Measurements from ENCODE around the gene HYAL1.

The HYAL1 gene

DNA sequence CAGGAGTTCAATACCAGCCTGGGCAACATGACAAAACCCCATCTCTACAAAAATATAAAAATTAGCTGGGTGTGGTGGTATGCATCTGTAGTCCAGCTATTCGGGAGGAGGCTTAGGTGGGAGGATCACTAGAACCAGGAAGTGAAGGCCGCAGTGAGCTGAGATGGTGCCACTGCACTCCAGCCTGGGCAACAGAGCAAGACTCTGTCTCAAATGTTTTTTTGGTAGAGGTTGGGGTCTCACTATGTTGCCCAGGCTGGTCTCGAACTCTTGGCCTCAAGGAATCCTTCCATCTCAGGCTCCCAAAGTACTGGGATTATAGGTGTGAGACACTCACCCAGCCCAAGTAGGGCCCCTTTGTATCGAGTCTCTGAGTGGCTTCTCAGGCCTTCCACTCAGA is 9.3 kb downstream of the HYAL1 start:
- DNase-seq, result no peak
- Histone ChIP-seq H3K9me3 (ENCODE audit: control insufficient read depth, low read length) (no peaks in the 10 kb centered on the region), H3K4ac (ENCODE audit: low read depth in 1 of 2, low read length in 2 of 2) (no peak overlapping the region), H3K14ac (ENCODE audit: low read length in 2 of 2) (no peak overlapping the region), H3K36me3 (ENCODE audit: control insufficient read depth in 1 of 2, insufficient read depth in 2 of 2, low read depth in 1 of 2, low read length in 2 of 2) (peaks cover 20 to 28% of the 10 kb centered on the region in 2 experiments), H2AFZ (ENCODE audit: low read depth, low read length) (no peak overlapping the region), H3K23ac (ENCODE audit: low read length in 2 of 2) (no peak overlapping the region), H3K27me3 (ENCODE audit: control insufficient read depth in 1 of 2, insufficient read depth in 1 of 2, low read length in 2 of 2) (no peaks in the 10 kb centered on the region), H3K79me1 (replicated peaks; ENCODE audit: low read length, poor library complexity, severe bottlenecking) (peaks cover 27% of the 10 kb centered on the region), H3K9ac (ENCODE audit: low read length) (no peak overlapping the region), H4K8ac (ENCODE audit: low read length) (no peak overlapping the region), H3K4me3 (ENCODE audit: insufficient read depth in 1 of 2, low read depth in 1 of 2, low read length in 2 of 2) (no peak overlapping the region), H2BK120ac (ENCODE audit: low read depth, low read length) (no peak overlapping the region), H4K91ac (ENCODE audit: low read length) (no peak overlapping the region), H2BK15ac (ENCODE audit: low read depth, poor library complexity, severe bottlenecking) (no peak overlapping the region), H3K4me2 (ENCODE audit: low read length, poor library complexity, severe bottlenecking) (no peak overlapping the region), H2AK5ac (ENCODE audit: low read length, severe bottlenecking) (no peak overlapping the region), H3K18ac (ENCODE audit: low read depth in 1 of 2, low read length in 2 of 2) (no peak overlapping the region), H3K27ac (ENCODE audit: low read length, poor library complexity, severe bottlenecking) (no peak overlapping the region), H3K4me1 (ENCODE audit: control insufficient read depth, insufficient read depth, low read depth, low read length) (peaks cover 24% of the 10 kb centered on the region), H2BK5ac (ENCODE audit: low read depth, low read length, poor library complexity, severe bottlenecking) (no peak overlapping the region), H2BK12ac (ENCODE audit: low read length in 2 of 2) (no peak overlapping the region)
- WGBS, result 85% methylated on average over 4 of the region's 4 CpGs

GRCh38 chr3:50293079-50293801 is 10.1 kb downstream of the HYAL1 start:
- no peak overlapping the region for H3K4me2 ChIP-seq (ENCODE audit: low read length, poor library complexity, severe bottlenecking)
- H3K4me3 ChIP-seq (ENCODE audit: insufficient read depth in 1 of 2, low read depth in 1 of 2, low read length in 2 of 2), result peak overlapping the region in 1 of 2 experiments; percentile 97
- H2BK5ac ChIP-seq (ENCODE audit: low read depth, low read length, poor library complexity, severe bottlenecking), result no peak overlapping the region
- H4K91ac ChIP-seq (ENCODE audit: low read length), result no peak overlapping the region
- H2AFZ ChIP-seq (ENCODE audit: low read depth, low read length), result no peak overlapping the region
- H3K9ac ChIP-seq (ENCODE audit: low read length), result peak overlapping the region; percentile 88
- H3K27ac ChIP-seq (ENCODE audit: low read length, poor library complexity, severe bottlenecking), result no peak overlapping the region
- H3K9me3 ChIP-seq (ENCODE audit: control insufficient read depth, low read length), result no peaks in the 10 kb centered on the region
- H3K27me3 ChIP-seq (ENCODE audit: control insufficient read depth in 1 of 2, insufficient read depth in 1 of 2, low read length in 2 of 2), result no peaks in the 10 kb centered on the region
- DNase-seq, result no peak
- no peak overlapping the region for H2BK120ac ChIP-seq (ENCODE audit: low read depth, low read length)
- no peak overlapping the region for H3K14ac ChIP-seq (ENCODE audit: low read length in 2 of 2)
- H3K79me1 ChIP-seq (replicated peaks; ENCODE audit: low read length, poor library complexity, severe bottlenecking), result peaks cover 30% of the 10 kb centered on the region
- no peak overlapping the region for H2BK12ac ChIP-seq (ENCODE audit: low read length in 2 of 2)
- no peak overlapping the region for H3K4ac ChIP-seq (ENCODE audit: low read depth in 1 of 2, low read length in 2 of 2)
- H3K4me1 ChIP-seq (ENCODE audit: control insufficient read depth, insufficient read depth, low read depth, low read length), result peaks cover 19% of the 10 kb centered on the region
- no peak overlapping the region for H2BK15ac ChIP-seq (ENCODE audit: low read depth, poor library complexity, severe bottlenecking)
- H3K36me3 ChIP-seq (ENCODE audit: control insufficient read depth in 1 of 2, insufficient read depth in 2 of 2, low read depth in 1 of 2, low read length in 2 of 2), result peaks cover 28 to 36% of the 10 kb centered on the region in 2 experiments
- H2AK5ac ChIP-seq (ENCODE audit: low read length, severe bottlenecking), result no peak overlapping the region
- H3K18ac ChIP-seq (ENCODE audit: low read depth in 1 of 2, low read length in 2 of 2), result no peak overlapping the region
- H4K8ac ChIP-seq (ENCODE audit: low read length), result peak overlapping the region; percentile 25
- no peak overlapping the region for H3K23ac ChIP-seq (ENCODE audit: low read length in 2 of 2)
- WGBS, result 90% methylated on average over 12 of the region's 12 CpGs

- WGBS, result 3% methylated on average over 67 of the region's 67 CpGs
- peak within 1 kb of the TSS; percentile 93 to 97 for H3K4me3 ChIP-seq (ENCODE audit: insufficient read depth in 1 of 2, low read depth in 1 of 2, low read length in 2 of 2)
Observed at GRCh38 chr3:50292159-50293078, 11.0 kb downstream of the HYAL1 start, which contains the start of gene IFRD2. TSS of gene IFRD2 (minus strand) at chr3:50292429. CDS start at chr3:50292274, 155 bp downstream.

GRCh38 chr3:50290161-50290641 is 13.2 kb downstream of the HYAL1 start:
- Histone ChIP-seq H2BK5ac (ENCODE audit: low read depth, low read length, poor library complexity, severe bottlenecking) (no peak overlapping the region), H2AFZ (ENCODE audit: low read depth, low read length) (no peak overlapping the region), H2BK12ac (ENCODE audit: low read length in 2 of 2) (no peak overlapping the region), H3K4me2 (ENCODE audit: low read length, poor library complexity, severe bottlenecking) (no peak overlapping the region), H3K18ac (ENCODE audit: low read depth in 1 of 2, low read length in 2 of 2) (no peak overlapping the region), H3K4me3 (ENCODE audit: insufficient read depth in 1 of 2, low read depth in 1 of 2, low read length in 2 of 2) (no peak overlapping the region), H4K8ac (ENCODE audit: low read length) (no peak overlapping the region), H2BK15ac (ENCODE audit: low read depth, poor library complexity, severe bottlenecking) (no peak overlapping the region), H3K27me3 (ENCODE audit: control insufficient read depth in 1 of 2, insufficient read depth in 1 of 2, low read length in 2 of 2) (no peaks in the 10 kb centered on the region), H3K14ac (ENCODE audit: low read length in 2 of 2) (no peak overlapping the region), H3K27ac (ENCODE audit: low read length, poor library complexity, severe bottlenecking) (no peak overlapping the region), H3K4me1 (ENCODE audit: control insufficient read depth, insufficient read depth, low read depth, low read length) (peaks cover 17% of the 10 kb centered on the region), H2BK120ac (ENCODE audit: low read depth, low read length) (no peak overlapping the region), H3K36me3 (ENCODE audit: control insufficient read depth in 1 of 2, insufficient read depth in 2 of 2, low read depth in 1 of 2, low read length in 2 of 2) (peaks cover 45 to 48% of the 10 kb centered on the region in 2 experiments), H3K9me3 (ENCODE audit: control insufficient read depth, low read length) (no peaks in the 10 kb centered on the region), H3K23ac (ENCODE audit: low read length in 2 of 2) (no peak overlapping the region), H2AK5ac (ENCODE audit: low read length, severe bottlenecking) (no peak overlapping the region), H3K79me1 (replicated peaks; ENCODE audit: low read length, poor library complexity, severe bottlenecking) (peaks cover 25% of the 10 kb centered on the region), H3K9ac (ENCODE audit: low read length) (no peak overlapping the region), H3K4ac (ENCODE audit: low read depth in 1 of 2, low read length in 2 of 2) (no peak overlapping the region), H4K91ac (ENCODE audit: low read length) (no peak overlapping the region)
- DNase-seq, result no peak
- 98% methylated on average over 16 of the region's 16 CpGs for WGBS

More at GRCh38 chr3:50292159-50293078, 11.0 kb downstream of the HYAL1 start, which contains the start of gene IFRD2:
- Histone ChIP-seq H3K4me1 (ENCODE audit: control insufficient read depth, insufficient read depth, low read depth, low read length) (peaks cover 17% of the 10 kb centered on the region), H3K27me3 (ENCODE audit: control insufficient read depth in 1 of 2, insufficient read depth in 1 of 2, low read length in 2 of 2) (no peaks in the 10 kb centered on the region), H2AFZ (ENCODE audit: low read depth, low read length) (peak within 1 kb of the TSS; percentile 43), H3K18ac (ENCODE audit: low read depth in 1 of 2, low read length in 2 of 2) (peak within 1 kb of the TSS; percentile 73), H2BK12ac (ENCODE audit: low read length in 2 of 2) (no peak within 1 kb of the TSS), H3K23ac (ENCODE audit: low read length in 2 of 2) (no peak within 1 kb of the TSS), H4K8ac (ENCODE audit: low read length) (peak within 1 kb of the TSS; percentile 88), H2BK15ac (ENCODE audit: low read depth, poor library complexity, severe bottlenecking) (peak within 1 kb of the TSS; percentile 9), H3K9ac (ENCODE audit: low read length) (peak within 1 kb of the TSS; percentile 95), H4K91ac (ENCODE audit: low read length) (peak within 1 kb of the TSS; percentile 55), H3K4me2 (ENCODE audit: low read length, poor library complexity, severe bottlenecking) (peak within 1 kb of the TSS; percentile 84), H2BK5ac (ENCODE audit: low read depth, low read length, poor library complexity, severe bottlenecking) (no peak within 1 kb of the TSS), H3K36me3 (ENCODE audit: control insufficient read depth in 1 of 2, insufficient read depth in 2 of 2, low read depth in 1 of 2, low read length in 2 of 2) (peaks cover 37 to 41% of the 10 kb centered on the region in 2 experiments), H3K4ac (ENCODE audit: low read depth in 1 of 2, low read length in 2 of 2) (peak within 1 kb of the TSS in 1 of 2 experiments; percentile 6), H3K14ac (ENCODE audit: low read length in 2 of 2) (no peak within 1 kb of the TSS), H3K9me3 (ENCODE audit: control insufficient read depth, low read length) (no peaks in the 10 kb centered on the region), H3K27ac (ENCODE audit: low read length, poor library complexity, severe bottlenecking) (no peak within 1 kb of the TSS), H2BK120ac (ENCODE audit: low read depth, low read length) (peak within 1 kb of the TSS; percentile 21), H2AK5ac (ENCODE audit: low read length, severe bottlenecking) (no peak within 1 kb of the TSS), H3K79me1 (replicated peaks; ENCODE audit: low read length, poor library complexity, severe bottlenecking) (peaks cover 28% of the 10 kb centered on the region)
- peak; percentile 98 for DNase-seq
